HL-60 (cell line): ENCODE data around the gene PPP1R8.

ENCODE experiments used
- DNase-seq, 2 experiments: peaks; one replicate each; pipeline ENCODE4 v3.0.0-alpha.2; 2010 to 2020; ENCODE audit warnings: low read depth in 1 of 2, low spot score in 1 of 2
- H3K27ac ChIP-seq: fragments of 250-450 bp; sonication (Bioruptor Pico); replicated peaks from 2 replicates; pipeline ENCODE4 v1.5.1; 2020; ENCODE audit warnings: mild to moderate bottlenecking, moderate library complexity
- H3K27me3 ChIP-seq: fragments of 250-450 bp; sonication (Bioruptor Pico); 2 replicates; pipeline ENCODE4 v1.5.1; 2021; ENCODE audit warnings: mild to moderate bottlenecking, moderate library complexity; ENCODE audit not compliant: insufficient read depth, poor library complexity, severe bottlenecking
- H3K4me3 ChIP-seq: replicated peaks from 2 replicates; pipeline ENCODE4 v1.5.1; 2011; ENCODE audit warnings: mild to moderate bottlenecking, control low read depth, low read length; ENCODE audit not compliant: insufficient read depth
- CTCF ChIP-seq: IDR thresholded peaks from one replicate; pipeline ENCODE4 v1.5.1; 2011; ENCODE audit warnings: low read length, control low read depth, inconsistent platforms; ENCODE audit not compliant: insufficient read depth
- GABPA ChIP-seq: IDR thresholded peaks from 2 replicates; pipeline ENCODE4 v1.6.1; 2012; ENCODE audit warnings: low read depth
- POLR2AphosphoS5 ChIP-seq: IDR thresholded peaks from 2 replicates; pipeline ENCODE4 v1.6.1; 2012; ENCODE audit warnings: low read depth
- SPI1 ChIP-seq: IDR thresholded peaks from 2 replicates; pipeline ENCODE4 v1.6.1; 2012; ENCODE audit warnings: low read depth, mild to moderate bottlenecking, borderline replicate concordance
- TF ChIP-seq, protein P1 (sequence below): IDR thresholded peaks from 2 replicates; pipeline ENCODE4 v1.6.1; 2012; ENCODE audit warnings: low read depth; ENCODE audit not compliant: insufficient replicate concordance

The PPP1R8 gene

DNA sequence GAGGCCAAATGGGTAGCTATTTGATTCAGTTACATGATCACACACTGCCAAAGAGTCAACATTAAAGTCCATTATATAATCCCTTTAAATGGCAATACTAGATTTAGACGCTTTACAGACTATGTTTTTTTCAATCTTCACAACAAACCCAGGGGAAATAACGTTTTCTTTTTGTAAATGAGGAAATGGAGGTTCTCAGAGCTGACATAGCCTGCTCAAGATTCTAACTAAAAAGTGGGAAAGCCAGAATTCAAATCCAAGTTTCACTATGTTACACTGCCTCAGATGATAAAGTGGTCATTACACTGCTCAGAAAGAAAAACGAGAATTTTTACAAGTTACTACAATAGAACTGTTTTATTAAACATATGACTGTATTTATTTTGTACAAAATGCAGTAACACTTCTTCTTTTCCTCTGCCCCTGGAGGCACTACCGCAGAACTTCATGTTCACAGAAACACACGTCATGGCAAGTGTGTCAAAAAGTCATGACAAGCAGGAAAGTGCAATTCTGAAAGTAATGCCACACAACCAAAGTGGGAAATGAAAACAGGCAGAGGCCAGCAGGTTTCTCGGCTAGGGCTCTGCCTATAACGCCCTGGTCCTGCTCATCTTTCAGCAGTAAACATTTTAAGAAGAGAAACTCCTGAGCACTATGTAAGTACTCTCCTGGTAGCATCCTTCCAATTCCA is 60.8 kb downstream of the PPP1R8 start:
- DNase-seq = peak in 1 of 2 experiments; percentile 82
- Histone ChIP-seq H3K27me3 (no peaks in the 10 kb centered on the region), H3K27ac (peak overlapping the region; percentile 77), H3K4me3 (no peak overlapping the region)
- TF ChIP-seq POLR2AphosphoS5 (peak; percentile 38), GABPA (no peak), SPI1 (peak; percentile 75), CTCF (no peak)
- TF ChIP-seq, protein P1, sequence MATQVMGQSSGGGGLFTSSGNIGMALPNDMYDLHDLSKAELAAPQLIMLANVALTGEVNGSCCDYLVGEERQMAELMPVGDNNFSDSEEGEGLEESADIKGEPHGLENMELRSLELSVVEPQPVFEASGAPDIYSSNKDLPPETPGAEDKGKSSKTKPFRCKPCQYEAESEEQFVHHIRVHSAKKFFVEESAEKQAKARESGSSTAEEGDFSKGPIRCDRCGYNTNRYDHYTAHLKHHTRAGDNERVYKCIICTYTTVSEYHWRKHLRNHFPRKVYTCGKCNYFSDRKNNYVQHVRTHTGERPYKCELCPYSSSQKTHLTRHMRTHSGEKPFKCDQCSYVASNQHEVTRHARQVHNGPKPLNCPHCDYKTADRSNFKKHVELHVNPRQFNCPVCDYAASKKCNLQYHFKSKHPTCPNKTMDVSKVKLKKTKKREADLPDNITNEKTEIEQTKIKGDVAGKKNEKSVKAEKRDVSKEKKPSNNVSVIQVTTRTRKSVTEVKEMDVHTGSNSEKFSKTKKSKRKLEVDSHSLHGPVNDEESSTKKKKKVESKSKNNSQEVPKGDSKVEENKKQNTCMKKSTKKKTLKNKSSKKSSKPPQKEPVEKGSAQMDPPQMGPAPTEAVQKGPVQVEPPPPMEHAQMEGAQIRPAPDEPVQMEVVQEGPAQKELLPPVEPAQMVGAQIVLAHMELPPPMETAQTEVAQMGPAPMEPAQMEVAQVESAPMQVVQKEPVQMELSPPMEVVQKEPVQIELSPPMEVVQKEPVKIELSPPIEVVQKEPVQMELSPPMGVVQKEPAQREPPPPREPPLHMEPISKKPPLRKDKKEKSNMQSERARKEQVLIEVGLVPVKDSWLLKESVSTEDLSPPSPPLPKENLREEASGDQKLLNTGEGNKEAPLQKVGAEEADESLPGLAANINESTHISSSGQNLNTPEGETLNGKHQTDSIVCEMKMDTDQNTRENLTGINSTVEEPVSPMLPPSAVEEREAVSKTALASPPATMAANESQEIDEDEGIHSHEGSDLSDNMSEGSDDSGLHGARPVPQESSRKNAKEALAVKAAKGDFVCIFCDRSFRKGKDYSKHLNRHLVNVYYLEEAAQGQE = no peak

GRCh38 chr1:27894521-27894920 is 63.9 kb downstream of the PPP1R8 start:
- H3K27ac ChIP-seq = peak overlapping the region; percentile 27
- TF ChIP-seq CTCF (no peak), POLR2AphosphoS5 (no peak)
- no peak for DNase-seq

More at GRCh38 chr1:27894521-27894920, 63.9 kb downstream of the PPP1R8 start:
- no peaks in the 10 kb centered on the region for H3K27me3 ChIP-seq
- H3K4me3 ChIP-seq = no peak overlapping the region
